Body of pancreas (tissue), 4 donors: Measurements from ENCODE around the gene TMEM203. TPM values are rescaled to one million over a fixed set of nuclear protein-coding genes. Genes with fewer than 3 reads are reported as not detected.

Experiments used
- ATAC-seq: fragments of 150-250 bp; one replicate; pipeline ENCODE4 v1.9.1; 2016
- DNase-seq, 4 donors: peaks; one replicate each; pipeline ENCODE4 v3.0.0-alpha.2; 2019
- H3K27ac ChIP-seq, 4 donors: fragments of 200-600 bp; sonication (generic); 1 replicate in 3 of 4; 2 replicates in 1 of 4; pipeline versions ENCODE4 v1.5.1 to v1.6.1; 2016 to 2019; ENCODE audit warnings: mild to moderate bottlenecking in 1 of 4, mixed read lengths in 1 of 4, moderate library complexity in 1 of 4
- H3K27me3 ChIP-seq, 2 donors: fragments of 200-600 bp; sonication (generic); one replicate each; pipeline ENCODE4 v1.6.0; 2016; ENCODE audit warnings: mild to moderate bottlenecking in 1 of 2
- H3K36me3 ChIP-seq, 2 donors: fragments of 200-600 bp; sonication (generic); replicated peaks in 1 of 2; 2 replicates each; pipeline ENCODE4 v1.5.1; 2016; ENCODE audit warnings: low read depth in 2 of 2; ENCODE audit not compliant: insufficient read depth in 1 of 2
- H3K4me1 ChIP-seq: fragments of 200-600 bp; sonication (generic); one replicate; pipeline ENCODE4 v1.6.0; 2016
- H3K4me3 ChIP-seq, 2 donors: fragments of 200-600 bp; sonication (generic); 1 replicate in 1 of 2; 2 replicates in 1 of 2; pipeline ENCODE4 v1.5.1; 2016 to 2019
- H3K9me3 ChIP-seq, 3 donors: fragments of 200-600 bp; sonication (generic); 1 replicate in 2 of 3; 2 replicates in 1 of 3; pipeline ENCODE4 v1.5.1; 2016
- CTCF ChIP-seq, 7 experiments: fragments of 450-650 bp in 4 of 7; fragments of 200-600 bp in 3 of 7; sonication (generic) in 3 of 7; IDR thresholded peaks; one replicate each; pipeline ENCODE4 v1.5.1; 2016 to 2019; ENCODE audit warnings: antibody characterized with exemption in 7 of 7
- POLR2A ChIP-seq, 3 donors: fragments of 450-650 bp; IDR thresholded peaks; one replicate each; pipeline ENCODE4 v1.6.1; 2016; ENCODE audit warnings: antibody characterized with exemption in 3 of 3, mild to moderate bottlenecking in 2 of 3
- WGBS, 2 donors: methylation state at CpG; one replicate each; pipeline ENCODE4 v1.1.5; 2017; 5-methylcytosine and 5-hydroxymethylcytosine counted together
- intact Hi-C: fragments of 100-400 bp; cut with DNase I; formaldehyde crosslinking; loops from one replicate; pipeline ENCODE4 v1.15.1; 2023
- total RNA-seq, 2 donors: library from RNA; depleted of rRNA; stranded (reverse); fragments of >200 nt; gene quantifications; one replicate each; pipeline ENCODE4 v1.1.0, GENCODE V29; 2016

Gene TMEM203
- total RNA-seq, 2 donors from 2014 or later = 11.9 to 18.1 TPM

- H3K27ac ChIP-seq = no peak overlapping the region
- peaks cover 14% of the 10 kb centered on the region for H3K4me1 ChIP-seq
- peaks cover 0 to 2% of the 10 kb centered on the region in 2 donors for H3K36me3 ChIP-seq
- intact Hi-C loops = no loop called here
- WGBS, 2 donors = 87 to 93% methylated on average over 19 to 32 of the region's 45 CpGs
- no peak for DNase-seq
- ATAC-seq = no peak
- H3K4me3 ChIP-seq = no peak overlapping the region
- no peaks in the 10 kb centered on the region for H3K27me3 ChIP-seq
- H3K9me3 ChIP-seq = no peaks in the 10 kb centered on the region
- TF ChIP-seq POLR2A (IDR thresholded peaks at IDR 0.05) = no peak
- no peak for TF ChIP-seq CTCF (IDR thresholded peaks at IDR 0.05)
These were observed 31.4 kb downstream of the TMEM203 start for GRCh38 chr9:137173796-137174664.

GRCh38 chr9:137172901-137173795, 32.3 kb downstream of the TMEM203 start:
- Histone ChIP-seq H3K27ac (no peak overlapping the region), H3K9me3 (no peaks in the 10 kb centered on the region), H3K4me3 (no peak overlapping the region), H3K36me3 (peaks cover 0 to 1% of the 10 kb centered on the region in 2 donors), H3K4me1 (peaks cover 23% of the 10 kb centered on the region), H3K27me3 (no peaks in the 10 kb centered on the region)
- TF ChIP-seq CTCF (IDR thresholded peaks at IDR 0.05) (no peak), POLR2A (IDR thresholded peaks at IDR 0.05) (no peak)
- intact Hi-C loops = no loop called here
- DNase-seq (no peak), ATAC-seq (no peak)
- 64 to 77% methylated on average over 14 to 21 of the region's 21 CpGs for WGBS, 2 donors

- TF ChIP-seq POLR2A (IDR thresholded peaks at IDR 0.05) = no peak
- TF ChIP-seq CTCF (IDR thresholded peaks at IDR 0.05) = no peak
- intact Hi-C loops = no loop called here
- no peaks in the 10 kb centered on the region for H3K9me3 ChIP-seq
- no peak overlapping the region for H3K27ac ChIP-seq
- ATAC-seq (no peak), DNase-seq (no peak)
- H3K36me3 ChIP-seq = no peaks in the 10 kb centered on the region
- WGBS, 2 donors = 85% methylated on average over 19 of the region's 22 CpGs; no CpG with 5 or more reads in 1 of the 2 donors
- no peak overlapping the region for H3K4me3 ChIP-seq
- H3K27me3 ChIP-seq = no peaks in the 10 kb centered on the region
- peaks cover 35% of the 10 kb centered on the region for H3K4me1 ChIP-seq
These were observed 34.1 kb downstream of the TMEM203 start for GRCh38 chr9:137171149-137171900.

GRCh38 chr9:137170486-137171148, 34.8 kb downstream of the TMEM203 start:
- intact Hi-C loops = no loop called here
- 68 to 75% methylated on average over 8 to 12 of the region's 14 CpGs for WGBS, 2 donors
- no peak for DNase-seq
- Histone ChIP-seq H3K4me3 (no peak overlapping the region), H3K27me3 (no peaks in the 10 kb centered on the region), H3K4me1 (peaks cover 35% of the 10 kb centered on the region), H3K36me3 (no peaks in the 10 kb centered on the region), H3K27ac (no peak overlapping the region), H3K9me3 (no peaks in the 10 kb centered on the region)
- TF ChIP-seq CTCF (IDR thresholded peaks at IDR 0.05) (no peak), POLR2A (IDR thresholded peaks at IDR 0.05) (no peak)
- no peak for ATAC-seq
